HG03103 (cell line): ENCODE measurements around the gene CA4.

Experiments
- ATAC-seq: cut with Tn5 transposase; IDR thresholded peaks from one replicate; pipeline ENCODE4 v1.9.1; 2021; ENCODE audit warnings: low read depth; ENCODE audit not compliant: unreplicated experiment

CA4 gene

GRCh38 chr17:60129164-60129563 is 20.6 kb upstream of the CA4 start:
- no peak for ATAC-seq

DNA sequence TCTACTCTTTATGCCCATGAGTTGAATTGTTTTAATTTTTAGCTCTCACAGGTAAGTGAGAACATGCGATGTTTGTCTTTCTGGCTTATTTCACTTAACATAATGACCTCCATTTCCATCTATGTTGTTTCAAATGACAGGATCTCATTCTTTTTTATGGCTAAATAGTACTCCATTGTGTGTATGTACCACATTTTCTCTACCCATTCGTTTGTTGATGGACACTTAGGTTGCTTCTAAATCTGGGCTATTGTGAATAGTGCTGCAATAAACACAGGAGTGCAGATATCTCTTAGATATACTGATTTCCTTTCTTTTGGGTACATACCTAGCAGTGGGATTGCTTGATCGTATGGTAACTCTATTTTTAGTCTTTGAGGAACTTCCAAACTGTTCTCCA is 19.3 kb upstream of the CA4 start:
- ATAC-seq, result no peak

DNA sequence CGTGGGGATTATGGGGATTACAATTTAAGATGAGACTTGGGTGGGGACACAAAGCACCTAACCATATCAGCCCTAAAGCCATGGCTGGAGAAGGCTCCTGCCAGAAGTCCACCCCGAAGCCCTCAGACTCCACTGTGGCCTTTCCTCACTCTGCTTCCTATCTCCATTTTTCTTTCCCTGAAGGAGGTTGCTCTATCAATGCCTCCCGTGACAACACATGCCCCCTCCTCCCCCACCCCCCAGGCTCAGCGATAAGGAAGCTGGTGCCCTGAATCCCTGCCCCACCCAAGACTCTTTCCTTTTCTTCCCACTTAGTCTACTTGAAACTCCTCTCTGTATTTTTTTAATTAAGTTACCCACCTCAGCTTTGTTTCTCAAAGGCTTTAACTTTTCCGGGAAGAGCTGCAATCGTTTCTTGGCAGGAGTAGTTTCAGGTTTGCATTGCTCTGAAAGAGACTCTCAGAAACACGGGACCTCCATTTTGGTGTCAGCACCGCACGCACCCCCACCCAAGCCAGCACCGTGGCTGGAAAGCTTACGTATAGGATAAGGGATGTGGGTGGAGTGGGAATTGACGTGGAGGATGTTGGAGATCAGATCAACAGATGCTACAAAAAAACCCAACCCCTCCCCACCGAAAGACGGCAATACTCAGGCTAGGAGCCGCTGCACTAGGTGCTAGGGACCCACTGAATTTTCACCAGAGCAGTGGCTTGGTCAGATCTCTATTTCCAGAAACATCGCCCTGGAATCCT is 15.2 kb upstream of the CA4 start:
- no peak for ATAC-seq

DNA sequence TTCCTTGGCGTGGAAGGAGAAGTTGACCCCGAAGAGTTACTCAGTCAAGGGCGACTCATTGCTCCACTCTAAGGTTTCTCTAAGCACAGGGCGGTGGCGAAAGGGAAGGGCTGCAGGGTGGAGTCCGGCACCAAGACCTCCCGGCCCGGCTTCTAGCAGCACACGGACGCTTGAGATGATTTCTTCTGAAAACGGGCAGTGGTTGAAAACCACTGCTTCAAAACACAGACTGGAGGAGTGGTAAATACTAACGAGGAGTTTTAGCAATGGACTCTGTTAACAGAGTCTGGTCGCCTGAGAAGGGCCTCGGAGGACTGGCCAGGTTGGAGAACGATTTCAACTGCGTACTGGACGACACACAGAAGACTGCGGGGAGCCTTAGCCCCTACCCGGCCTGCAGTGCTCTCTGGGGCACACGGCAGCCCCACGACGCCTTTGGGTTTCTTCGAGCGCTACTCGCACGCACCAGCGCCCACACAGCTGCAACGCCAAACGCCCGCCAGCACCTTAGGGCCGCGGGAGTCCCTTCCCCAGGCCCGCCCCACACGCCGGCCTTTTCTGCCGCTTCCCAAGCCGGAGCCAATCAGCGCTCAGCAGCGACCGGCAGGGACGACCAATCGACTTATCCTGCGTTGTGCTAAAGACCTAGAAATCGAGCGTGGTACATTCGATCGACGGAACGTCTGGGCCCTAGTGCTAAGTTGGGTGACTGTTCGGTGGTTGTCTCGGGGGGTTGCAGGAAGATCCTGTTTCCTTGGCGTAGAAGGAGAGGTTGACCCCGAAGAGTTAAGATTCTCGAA is 14.4 kb upstream of the CA4 start:
- ATAC-seq, result peak; percentile 84

GRCh38 chr17:60135951-60136666 is 13.7 kb upstream of the CA4 start:
- ATAC-seq, result no peak

DNA sequence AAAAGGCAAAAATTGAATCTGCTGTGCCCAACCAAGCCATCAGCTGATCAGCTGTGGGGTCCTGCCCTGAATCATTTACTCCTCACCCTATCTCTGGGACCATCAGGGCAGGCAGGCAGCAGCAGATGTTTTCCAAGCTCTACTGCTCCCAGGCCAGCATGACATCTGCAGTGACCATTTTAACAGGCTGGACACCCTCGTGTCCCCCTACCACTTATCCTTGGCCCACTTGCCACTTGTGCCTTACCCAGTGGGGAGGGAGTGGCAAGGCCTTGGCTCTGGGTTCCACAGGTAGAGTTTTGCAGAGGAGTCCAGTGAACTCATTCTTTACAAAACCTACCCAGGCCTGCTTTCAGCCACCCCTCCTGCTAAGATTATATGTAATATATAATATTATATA is 12.0 kb upstream of the CA4 start:
- no peak for ATAC-seq

DNA sequence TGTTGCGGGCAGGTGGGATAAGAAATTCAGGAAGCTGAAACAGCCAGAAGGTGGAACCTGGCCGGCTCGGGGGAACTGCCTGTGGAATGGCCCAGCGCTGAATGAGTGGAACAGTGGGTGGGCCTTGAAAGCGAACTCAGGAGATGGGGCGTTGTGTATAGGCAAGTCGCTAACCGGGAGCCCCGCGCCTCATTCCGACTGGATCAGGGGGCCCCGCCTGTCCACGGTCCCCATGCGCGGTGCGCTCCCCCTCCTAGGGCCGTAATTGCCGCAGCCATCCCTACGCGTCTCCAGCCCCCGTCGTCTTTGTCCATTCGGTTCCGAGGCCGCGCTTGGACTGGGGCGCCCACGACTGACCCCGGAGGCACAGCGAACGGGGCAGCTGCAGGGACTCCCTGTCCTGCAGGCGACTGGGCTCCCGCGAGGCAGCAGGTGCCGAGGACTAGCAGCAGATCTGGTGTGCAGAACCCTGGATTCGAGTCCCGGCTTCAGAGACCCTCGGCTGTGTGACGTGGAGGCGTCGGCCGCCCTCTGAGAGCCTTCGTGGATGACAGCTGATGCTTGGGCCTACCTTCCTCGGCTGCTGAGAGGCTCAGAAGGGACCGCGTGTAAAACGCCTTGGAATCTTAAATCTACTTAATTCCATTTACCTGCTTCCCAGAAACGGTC is 10.9 kb upstream of the CA4 start:
- no peak for ATAC-seq

- ATAC-seq, result no peak
Observed at GRCh38 chr17:60139438-60140285, 10.1 kb upstream of the CA4 start.

- no peak for ATAC-seq
Observed at GRCh38 chr17:60141111-60142018, 8.4 kb upstream of the CA4 start.

- no peak for ATAC-seq
Observed at GRCh38 chr17:60142872-60143499, 6.8 kb upstream of the CA4 start.

GRCh38 chr17:60145006-60145935 is 4.5 kb upstream of the CA4 start:
- ATAC-seq, result no peak

DNA sequence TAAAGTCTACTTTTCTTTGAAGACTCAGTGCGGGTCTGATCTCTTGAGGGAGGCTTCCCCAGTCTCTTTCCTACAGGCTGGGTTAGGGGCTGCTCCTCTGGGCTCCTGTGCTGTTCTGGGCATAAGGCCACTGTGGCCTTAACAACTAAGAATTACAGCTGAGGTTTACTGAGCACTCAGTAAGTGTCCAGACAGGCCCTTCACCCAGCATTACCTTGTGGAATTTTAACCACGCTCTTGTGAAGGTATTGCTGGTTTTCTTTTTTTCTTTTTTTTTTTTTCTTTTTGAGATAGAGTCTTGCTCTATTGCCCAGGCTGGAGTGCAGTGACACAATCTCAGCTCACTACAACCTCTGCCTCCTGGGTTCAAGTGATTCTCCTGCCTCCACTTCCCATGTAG is 3.6 kb upstream of the CA4 start:
- ATAC-seq, result no peak

DNA sequence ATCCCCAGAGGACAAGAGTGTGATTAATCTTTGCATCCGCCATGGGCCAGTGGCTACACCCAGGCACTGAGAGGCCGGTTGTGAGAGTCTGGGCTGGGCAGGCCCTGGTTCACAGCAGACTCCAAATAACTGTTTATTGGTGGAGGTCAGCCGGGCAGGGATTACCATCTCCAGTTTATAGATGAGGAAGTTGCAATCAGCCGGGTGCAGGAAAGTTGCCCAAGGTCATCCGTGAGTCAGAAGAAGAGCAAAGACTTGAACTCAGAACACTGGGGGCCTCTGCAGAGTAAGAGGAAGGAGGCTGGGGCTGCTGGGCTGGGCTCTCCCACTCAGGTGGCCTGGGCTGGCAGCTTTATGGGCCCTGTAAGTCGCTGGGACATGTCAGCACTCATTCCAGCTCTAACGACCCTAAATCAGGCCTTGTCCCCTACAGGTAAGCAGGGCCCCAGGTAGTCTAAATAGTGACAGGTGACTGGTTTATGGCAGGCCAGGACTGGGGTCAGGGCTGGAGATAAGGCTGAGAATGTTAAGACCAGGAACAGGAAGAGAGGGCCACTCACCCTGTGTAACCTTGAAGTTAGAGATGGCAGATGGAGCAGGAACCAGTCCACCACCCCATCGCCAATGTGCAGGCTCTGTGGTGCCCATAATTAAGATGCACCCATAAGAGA is 2.1 kb upstream of the CA4 start:
- ATAC-seq, result no peak

DNA sequence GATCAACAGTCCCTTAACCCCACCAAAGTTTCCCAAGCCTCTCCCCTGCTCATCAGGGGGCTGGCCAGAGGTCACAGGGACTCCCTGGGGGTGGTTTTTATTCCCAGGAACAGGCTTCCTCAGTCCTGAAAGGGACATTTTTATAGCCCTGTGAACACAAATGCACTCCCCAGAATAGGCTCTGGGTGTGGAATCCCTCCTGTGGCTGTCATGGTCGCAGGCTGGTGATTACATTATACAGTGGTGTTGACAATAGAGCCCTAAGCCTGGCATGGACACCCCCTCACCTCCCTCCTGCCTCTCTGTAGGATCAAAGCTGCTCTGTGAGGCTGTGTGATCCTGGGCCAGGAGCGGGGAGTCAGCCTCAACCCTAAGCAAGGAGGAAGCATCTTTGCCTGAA is 1.4 kb upstream of the CA4 start:
- no peak for ATAC-seq

GRCh38 chr17:60151355-60151754 is 1.6 kb downstream of the CA4 start:
- ATAC-seq, result no peak

DNA sequence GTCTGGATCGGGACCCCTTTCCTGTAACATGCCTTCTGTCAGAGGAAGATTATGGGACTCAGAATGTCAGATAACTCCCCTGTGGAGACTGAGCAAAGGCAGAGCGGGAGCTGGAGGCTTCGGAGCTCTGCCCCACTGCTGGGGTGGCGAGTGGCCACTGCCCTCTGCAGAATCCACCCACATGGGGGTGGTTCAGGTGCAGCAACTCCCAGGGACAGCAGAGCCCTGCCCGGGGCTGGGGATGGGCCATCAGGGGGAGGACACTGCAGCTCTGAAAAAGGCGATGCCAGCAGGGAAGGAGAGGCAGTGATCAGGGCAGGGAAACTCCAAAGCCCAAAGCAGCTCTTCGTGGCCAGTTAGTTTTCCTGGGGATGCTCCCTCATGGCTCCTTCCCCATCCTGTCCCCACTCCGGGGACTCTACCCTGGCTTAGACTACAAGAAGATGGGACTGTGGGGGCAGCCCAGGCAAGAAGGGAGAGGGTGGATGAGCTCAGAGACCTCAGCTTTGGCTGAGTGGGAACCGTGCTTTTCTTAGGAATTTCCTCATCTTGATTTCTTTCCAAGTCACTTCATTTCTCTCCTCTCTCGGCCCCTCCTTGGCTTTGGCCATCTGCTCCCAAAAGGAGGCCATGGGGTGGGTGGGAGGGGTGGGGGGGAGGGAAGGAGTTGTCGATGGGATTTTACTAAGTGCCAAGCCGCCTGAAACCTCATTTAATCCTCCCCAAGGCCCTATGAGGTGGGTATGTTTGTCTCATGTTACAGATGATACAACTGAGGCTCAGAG is 4.0 kb downstream of the CA4 start:
- ATAC-seq, result no peak
